HG02981 (cell line): ENCODE results near the gene ERH.
A peak's percentile ranks its signal among the peaks of the same experiment; 100 is the strongest.
"Not testable (repeated sequence)": the region's sequence is repeated elsewhere in the genome, so short reads cannot be mapped to it uniquely, and the experiment has no call there.

Experiments used
- ATAC-seq: cut with Tn5 transposase; IDR thresholded peaks from one replicate; pipeline ENCODE4 v1.9.1; 2021; ENCODE audit warnings: mild to moderate bottlenecking, moderate library complexity; ENCODE audit not compliant: unreplicated experiment

ERH gene

DNA sequence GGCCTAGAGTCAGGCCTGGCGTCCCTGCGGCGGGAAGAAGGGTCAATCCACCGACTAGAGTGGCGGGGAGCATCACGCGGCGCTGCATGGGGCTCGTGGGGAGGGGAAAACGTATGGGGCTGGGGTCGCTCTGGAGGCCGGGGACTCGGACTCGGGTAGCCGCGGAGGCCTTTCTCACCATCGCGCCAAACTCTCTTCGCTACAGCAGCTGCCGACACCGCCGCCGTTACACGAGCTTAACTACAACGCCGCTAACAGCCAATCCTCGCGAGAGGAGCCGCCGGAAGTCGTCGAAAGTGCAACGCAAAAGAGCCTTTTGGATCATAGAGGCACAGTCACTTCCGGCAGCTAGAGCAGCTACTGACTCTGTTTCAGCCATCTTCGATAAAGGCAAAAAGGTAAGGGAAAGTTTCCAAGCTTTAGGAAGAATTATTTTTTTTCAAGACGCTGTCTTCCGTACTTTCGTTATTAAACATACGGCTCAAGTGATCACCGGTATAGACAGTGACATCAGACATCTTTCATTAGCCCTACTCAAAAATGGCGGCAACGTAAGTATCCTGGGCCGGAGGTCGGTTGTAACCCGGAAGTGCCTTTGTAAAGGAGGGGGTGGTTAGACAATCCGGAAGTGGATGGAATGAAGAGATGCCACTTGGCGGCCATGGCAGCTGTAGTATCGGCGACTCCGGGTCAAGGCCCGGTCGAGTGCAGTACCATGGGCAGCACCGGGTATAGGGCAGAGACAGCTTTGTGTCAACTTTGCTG is at the start of gene ERH, which contains the start of gene SLC39A9:
Gene ERH (minus strand): TSS at position 247 of the 765 bp plus-strand sequence. CDS start 66 bp downstream, at position 181.
Gene SLC39A9 (plus strand): TSS at position 640 of the 765 bp plus-strand sequence. CDS start 678 bp downstream, outside the sequence.
- ATAC-seq, result peak; percentile 86

GRCh38 chr14:69443296-69443805 is 45.3 kb upstream of the ERH start:
- ATAC-seq, result no peak

GRCh38 chr14:69441948-69442347 is 43.8 kb upstream of the ERH start:
- no peak for ATAC-seq

GRCh38 chr14:69439521-69440270 is 41.6 kb upstream of the ERH start:
- ATAC-seq, result no peak

DNA sequence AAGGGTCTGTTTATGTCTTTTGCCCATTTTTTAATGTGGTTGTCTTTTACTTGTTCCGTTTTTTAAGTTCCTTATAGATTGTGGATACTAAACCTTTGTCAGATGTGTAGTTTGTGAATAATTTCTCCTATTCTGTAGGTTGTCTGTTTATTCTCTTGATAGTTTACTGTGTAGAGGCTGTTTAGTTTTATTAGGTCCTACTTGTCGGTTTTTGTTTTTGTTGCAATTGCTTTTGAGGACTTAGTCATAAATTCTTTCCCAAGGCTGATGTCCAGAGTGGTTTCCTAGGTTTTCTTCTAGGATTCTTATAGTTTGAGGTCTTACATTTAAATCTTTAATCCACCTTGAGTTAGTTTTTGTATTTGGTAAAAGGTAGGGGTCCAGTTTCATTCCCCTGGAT is 34.3 kb upstream of the ERH start:
- no peak for ATAC-seq

DNA sequence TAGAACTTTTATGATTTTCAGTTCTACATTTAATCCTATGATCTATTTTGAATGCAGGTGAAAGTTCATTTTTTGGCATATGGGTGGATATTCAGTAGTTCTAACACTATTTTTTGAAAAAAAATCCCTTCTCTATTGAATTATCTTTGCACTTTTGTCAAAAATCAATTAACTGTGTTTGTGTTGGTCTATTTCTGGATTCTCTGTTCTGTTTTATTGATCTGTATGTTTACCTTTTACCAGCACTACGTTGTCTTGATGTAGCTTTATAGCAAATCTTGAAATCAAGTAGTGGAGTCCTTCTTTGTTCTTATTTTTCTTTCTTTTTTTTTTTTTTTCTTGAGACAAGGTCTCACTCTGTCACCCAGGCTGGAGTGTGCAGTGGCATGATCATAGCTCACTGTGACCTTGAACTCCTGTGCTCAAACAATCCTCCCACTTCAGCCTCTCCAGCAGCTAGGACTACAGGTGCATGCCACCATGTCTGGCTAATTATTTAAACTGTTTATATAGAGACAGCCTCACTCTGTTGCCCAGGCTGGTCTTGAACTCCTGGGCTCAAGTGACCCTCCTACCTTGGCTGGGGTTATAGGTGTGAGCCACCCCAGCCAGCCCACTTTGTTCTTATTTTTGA is 32.3 kb upstream of the ERH start:
- ATAC-seq, result no peak

DNA sequence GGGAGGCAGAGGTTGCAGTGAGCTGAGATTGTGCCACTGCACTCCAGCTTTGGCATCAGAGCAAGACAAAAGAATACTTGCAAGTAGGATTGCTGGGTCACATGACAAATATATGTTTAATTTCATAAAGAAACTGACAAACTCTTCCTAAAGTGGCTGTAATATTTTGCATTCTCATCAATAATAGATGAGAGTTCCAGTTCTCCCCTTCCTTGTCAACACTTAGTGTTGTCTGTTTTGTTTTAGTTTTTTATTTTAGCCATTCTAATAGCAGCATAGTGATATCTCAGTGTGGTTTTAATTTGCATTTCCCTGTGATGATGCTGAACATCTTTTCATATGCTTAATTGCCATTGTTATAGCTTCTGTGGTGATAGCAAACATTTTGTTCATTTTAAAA is 31.5 kb upstream of the ERH start:
- ATAC-seq, result no peak

DNA sequence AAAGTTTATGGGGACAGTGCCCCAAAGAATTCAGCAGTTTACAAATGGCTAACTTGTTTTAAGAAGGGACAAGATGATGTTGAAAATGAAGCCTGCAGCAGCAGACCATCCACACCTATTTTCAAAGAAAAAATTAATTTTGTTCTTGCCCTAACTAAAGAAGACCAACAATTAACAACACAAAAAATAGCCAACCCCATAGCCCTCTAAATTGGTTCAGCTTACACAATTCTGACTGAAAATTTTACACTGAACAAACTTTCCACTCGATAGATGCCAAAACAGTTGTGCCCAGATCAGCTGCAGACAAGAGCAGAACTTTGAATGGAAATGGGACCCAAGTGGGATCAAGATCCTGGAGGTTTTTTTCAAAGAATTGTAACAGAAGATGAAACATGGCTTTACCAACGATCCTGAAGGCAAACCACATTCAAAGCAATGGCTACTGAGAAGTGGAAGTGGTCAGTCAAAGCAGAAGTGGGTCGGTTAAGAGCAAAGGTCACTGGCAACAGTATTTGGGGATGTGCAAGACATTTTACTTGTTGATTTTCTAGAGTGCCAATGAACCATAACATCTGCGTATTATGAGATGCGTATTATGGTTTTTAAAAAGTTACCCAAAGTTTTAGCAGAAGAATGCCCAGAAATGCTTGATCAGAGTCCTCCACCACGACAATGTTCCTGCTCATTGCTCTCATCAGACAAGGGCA is 30.3 kb upstream of the ERH start:
- ATAC-seq, result peak; percentile 71

DNA sequence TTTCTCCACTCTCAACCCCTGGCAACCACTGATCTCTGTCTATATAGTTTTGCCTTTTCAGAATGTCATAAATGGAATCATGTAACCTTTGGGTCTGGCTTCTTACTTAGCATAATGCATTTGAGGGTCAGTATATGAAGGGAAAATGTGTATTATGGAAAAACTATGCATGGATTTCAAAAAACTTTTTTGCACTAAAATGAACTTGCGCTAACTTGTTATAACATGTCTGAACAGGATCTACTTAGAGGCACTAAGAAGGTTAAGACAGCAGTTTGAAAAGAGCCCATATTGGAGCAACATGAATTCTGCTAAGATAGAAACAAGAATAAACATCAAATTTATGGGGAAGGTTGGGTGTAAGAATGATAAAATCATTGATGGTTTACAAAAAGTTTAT is 29.5 kb upstream of the ERH start:
- no peak for ATAC-seq

DNA sequence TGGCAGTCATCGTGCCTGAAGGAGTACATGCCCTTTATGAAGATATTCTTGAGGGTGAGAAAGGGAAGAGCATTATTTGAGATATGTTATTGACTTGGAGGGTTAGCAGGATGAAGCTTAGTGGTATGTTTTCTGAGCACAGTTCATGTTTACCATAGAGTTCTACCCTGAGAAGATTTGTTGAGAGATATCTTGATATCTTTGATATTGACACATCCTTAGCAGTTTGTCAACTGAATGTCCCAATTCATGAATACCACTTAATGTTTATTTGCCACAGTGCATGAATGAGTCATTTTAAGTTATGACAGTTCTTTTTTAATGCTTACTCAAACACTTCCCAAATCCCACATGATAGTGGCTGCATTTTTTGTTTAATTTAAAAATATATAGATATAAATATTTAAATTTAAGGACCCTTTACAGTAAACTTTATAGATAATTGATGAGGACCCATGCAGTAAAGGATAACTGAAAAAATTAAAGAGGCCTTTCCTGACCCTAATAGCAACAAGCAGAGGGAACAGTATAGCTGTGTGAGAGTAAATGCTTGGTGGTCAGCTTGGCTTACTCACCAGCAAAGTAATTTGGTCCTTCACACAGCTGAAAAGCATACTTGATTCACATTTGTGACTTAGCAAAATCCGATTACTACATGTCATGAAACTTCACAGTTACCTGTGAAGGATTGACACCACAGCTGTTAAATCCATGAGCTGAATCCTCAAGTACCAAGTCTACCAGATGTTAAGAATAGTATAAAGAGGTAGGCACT is 26.2 kb upstream of the ERH start:
- no peak for ATAC-seq

GRCh38 chr14:69423279-69423678 is 25.2 kb upstream of the ERH start:
- ATAC-seq, result no peak

DNA sequence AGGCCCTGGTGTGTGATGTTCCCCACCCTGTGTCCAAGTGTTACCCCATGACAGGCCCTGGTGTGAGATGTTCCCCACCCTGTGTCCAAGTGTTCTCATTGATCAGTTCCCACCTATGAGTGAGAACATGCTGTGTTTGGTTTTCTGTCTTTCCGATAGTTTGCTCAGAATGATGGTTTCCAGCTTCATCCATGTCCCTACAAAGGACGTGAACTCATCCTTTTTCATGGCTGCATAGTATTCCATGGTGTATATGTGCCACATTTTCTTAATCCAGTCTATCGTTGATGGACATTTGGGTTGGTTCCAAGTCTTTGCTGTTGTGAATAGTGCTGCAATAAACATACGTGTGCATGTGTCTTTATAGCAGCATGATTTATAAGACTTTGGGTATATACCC is 18.0 kb upstream of the ERH start:
- ATAC-seq, result not testable (repeated sequence)

GRCh38 chr14:69413483-69413882 is 15.4 kb upstream of the ERH start:
- no peak for ATAC-seq

- no peak for ATAC-seq
Measured at GRCh38 chr14:69408331-69408960, 10.3 kb upstream of the ERH start.

- ATAC-seq, result no peak
Measured at GRCh38 chr14:69405762-69406161, 7.7 kb upstream of the ERH start.

- ATAC-seq, result no peak
Measured at GRCh38 chr14:69404883-69405282, 6.8 kb upstream of the ERH start.

DNA sequence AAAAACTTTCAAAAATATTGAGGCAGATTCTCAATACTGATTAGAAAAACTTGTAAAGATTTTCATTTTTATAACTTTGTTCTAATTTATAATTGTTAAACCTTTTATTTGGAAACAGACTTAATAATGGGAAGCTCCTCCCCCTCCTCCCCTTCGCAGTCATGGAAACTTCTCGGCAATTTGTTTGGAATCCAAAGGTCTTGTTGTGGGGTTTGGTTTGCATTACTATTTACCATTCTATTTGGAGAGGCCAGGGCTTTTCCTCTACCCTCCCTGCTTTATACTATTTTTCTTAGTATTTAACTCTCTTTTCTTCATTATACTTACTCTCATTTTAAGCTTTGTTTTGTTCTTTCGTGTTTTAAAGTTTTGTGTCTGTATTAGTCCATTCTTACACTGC is 6.4 kb upstream of the ERH start:
- ATAC-seq, result no peak

- no peak for ATAC-seq
Measured at GRCh38 chr14:69401841-69402240, 3.7 kb upstream of the ERH start.

GRCh38 chr14:69400154-69400553 is 2.1 kb upstream of the ERH start:
- ATAC-seq, result no peak

DNA sequence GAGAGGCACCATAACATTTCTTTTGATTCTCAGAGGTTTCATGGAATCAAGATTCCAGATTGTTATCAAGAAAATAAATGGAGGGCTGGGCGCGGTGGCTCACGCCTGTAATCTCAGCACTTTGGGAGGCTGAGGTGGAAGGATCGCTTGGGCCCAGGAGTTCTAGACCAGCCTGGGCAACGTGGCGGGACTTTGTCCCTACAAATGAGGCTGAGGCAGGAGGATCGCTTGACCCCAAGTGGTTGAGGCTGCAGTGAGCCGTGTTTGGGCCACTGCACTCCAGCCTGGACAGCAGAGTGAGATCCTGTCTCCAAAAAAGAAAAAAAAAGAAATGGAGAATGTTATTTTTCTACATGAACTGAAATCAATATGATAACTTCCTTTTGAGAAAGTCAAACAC is 1.7 kb upstream of the ERH start:
- ATAC-seq, result no peak
